NB4 (cell line): Measurements from ENCODE around the gene IVNS1ABP.

ENCODE experiments used
- MYC ChIP-seq: IDR thresholded peaks from 2 replicates; pipeline ENCODE4 v1.6.1; 2011; ENCODE audit warnings: low read depth, low read length
- POLR2A ChIP-seq: IDR thresholded peaks from 2 replicates; pipeline ENCODE4 v1.6.1; 2011; ENCODE audit warnings: mild to moderate bottlenecking; ENCODE audit not compliant: insufficient read length; ENCODE audit errors: extremely low read depth
- TF ChIP-seq, protein P1 (sequence below): IDR thresholded peaks from one replicate; pipeline ENCODE4 v1.5.1; 2012; ENCODE audit warnings: low read depth, low read length
- TF ChIP-seq, protein P2 (sequence below): IDR thresholded peaks from 2 replicates; pipeline ENCODE4 v1.6.1; 2011; ENCODE audit warnings: low read depth, low read length

DNA sequence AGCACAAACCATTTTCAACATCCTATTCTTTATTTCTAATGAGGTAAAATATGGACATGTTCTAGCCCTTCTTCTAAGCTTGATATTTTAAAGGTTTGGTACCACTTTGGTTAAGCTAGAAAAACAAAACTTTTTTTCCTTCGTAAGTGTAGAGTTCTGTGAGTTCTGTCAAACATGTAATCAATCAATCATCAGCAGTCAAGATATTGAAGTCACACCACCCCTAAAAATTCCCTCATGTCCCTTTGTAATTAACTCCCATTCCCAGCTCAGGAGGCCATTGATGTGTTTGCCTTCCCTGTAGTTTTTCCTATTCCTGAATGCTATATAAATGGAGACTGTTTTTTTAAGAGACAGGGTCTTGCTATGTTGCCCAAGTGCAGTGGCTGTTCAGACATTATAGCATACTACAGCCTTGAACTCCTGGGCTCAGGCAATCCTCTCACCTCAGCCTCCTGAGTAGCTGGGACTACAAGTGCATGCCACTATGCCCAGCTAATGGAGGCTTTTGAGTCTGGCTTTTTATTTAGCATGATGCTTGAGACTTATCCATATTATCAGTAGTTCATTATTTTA is 23.0 kb downstream of the IVNS1ABP start:
- TF ChIP-seq, protein P1, sequence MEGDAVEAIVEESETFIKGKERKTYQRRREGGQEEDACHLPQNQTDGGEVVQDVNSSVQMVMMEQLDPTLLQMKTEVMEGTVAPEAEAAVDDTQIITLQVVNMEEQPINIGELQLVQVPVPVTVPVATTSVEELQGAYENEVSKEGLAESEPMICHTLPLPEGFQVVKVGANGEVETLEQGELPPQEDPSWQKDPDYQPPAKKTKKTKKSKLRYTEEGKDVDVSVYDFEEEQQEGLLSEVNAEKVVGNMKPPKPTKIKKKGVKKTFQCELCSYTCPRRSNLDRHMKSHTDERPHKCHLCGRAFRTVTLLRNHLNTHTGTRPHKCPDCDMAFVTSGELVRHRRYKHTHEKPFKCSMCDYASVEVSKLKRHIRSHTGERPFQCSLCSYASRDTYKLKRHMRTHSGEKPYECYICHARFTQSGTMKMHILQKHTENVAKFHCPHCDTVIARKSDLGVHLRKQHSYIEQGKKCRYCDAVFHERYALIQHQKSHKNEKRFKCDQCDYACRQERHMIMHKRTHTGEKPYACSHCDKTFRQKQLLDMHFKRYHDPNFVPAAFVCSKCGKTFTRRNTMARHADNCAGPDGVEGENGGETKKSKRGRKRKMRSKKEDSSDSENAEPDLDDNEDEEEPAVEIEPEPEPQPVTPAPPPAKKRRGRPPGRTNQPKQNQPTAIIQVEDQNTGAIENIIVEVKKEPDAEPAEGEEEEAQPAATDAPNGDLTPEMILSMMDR, result no peak
- TF ChIP-seq POLR2A, result no peak
- TF ChIP-seq, protein P2, sequence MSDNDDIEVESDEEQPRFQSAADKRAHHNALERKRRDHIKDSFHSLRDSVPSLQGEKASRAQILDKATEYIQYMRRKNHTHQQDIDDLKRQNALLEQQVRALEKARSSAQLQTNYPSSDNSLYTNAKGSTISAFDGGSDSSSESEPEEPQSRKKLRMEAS, result no peak
- TF ChIP-seq MYC, result no peak
